ENCODE measurements around the gene CDH23.
A peak's percentile ranks its signal among the peaks of the same experiment; 100 is the strongest.

CDH23 gene

DNA sequence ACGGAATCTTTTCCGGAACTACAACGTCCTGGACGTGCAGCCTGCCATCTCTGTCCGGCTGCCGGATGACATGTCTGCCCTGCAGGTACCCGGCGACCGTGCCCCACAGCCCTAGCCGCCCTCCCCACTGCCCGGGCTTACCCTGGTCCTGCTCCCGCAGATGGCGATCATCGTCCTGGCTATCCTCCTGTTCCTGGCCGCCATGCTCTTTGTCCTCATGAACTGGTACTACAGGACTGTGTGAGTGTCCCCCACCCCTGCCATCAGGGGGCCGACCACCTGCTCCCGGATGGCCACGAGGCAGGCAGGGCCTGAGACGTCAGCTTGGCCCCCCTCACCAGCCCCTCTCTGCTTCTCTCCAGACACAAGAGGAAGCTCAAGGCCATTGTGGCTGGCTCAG lies 414.6 kb downstream of the CDH23 start:
- DNase-seq: no peak

GRCh38 chr10:71812016-71812912 lies 415.5 kb downstream of the CDH23 start:
- DNase-seq: peak; percentile 67 to 78

- no peak for DNase-seq
These were observed 416.3 kb downstream of the CDH23 start for GRCh38 chr10:71812913-71813590.

DNA sequence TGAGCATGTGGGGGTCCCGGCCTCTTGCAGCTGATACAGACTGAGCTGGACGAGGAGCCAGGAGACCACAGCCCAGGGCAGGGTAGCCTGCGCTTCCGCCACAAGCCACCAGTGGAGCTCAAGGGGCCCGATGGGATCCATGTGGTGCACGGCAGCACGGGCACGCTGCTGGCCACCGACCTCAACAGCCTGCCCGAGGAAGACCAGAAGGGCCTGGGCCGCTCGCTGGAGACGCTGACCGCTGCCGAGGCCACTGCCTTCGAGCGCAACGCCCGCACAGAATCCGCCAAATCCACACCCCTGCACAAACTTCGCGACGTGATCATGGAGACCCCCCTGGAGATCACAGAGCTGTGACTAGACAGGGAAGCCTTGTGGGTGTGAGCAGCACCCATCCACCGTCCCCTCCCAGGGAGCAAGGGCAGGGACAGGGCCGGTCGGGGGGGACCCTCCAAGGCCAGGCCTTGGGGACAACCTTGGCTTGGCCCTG lies 418.2 kb downstream of the CDH23 start:
- no peak for DNase-seq

GRCh38 chr10:71815515-71816130 lies 418.9 kb downstream of the CDH23 start:
- DNase-seq: no peak

DNA sequence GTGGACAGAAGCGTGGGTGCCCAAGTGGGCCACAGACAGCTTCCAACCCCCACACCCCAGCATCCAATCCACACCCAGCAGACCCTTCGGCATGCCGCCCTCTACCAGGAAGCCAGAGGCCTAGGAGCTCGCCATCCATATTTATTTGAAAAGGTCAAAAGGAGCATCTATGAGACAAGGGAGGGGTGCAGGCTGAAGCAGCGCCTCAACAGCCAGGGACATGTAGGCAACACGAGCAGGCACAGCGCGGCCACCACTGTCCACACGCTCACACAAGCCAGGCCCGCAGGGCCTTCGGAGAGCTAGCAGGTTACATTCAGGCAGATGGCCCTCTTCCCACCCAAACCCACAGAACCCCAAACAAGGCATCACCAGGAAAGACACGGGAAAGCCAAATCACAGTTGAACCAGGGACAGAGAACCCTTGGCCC lies 419.7 kb downstream of the CDH23 start:
- DNase-seq: no peak

- DNase-seq: no peak
These were observed 420.4 kb downstream of the CDH23 start for GRCh38 chr10:71816936-71817618.

GRCh38 chr10:71817831-71818655 lies 421.3 kb downstream of the CDH23 start:
- DNase-seq: no peak

DNA sequence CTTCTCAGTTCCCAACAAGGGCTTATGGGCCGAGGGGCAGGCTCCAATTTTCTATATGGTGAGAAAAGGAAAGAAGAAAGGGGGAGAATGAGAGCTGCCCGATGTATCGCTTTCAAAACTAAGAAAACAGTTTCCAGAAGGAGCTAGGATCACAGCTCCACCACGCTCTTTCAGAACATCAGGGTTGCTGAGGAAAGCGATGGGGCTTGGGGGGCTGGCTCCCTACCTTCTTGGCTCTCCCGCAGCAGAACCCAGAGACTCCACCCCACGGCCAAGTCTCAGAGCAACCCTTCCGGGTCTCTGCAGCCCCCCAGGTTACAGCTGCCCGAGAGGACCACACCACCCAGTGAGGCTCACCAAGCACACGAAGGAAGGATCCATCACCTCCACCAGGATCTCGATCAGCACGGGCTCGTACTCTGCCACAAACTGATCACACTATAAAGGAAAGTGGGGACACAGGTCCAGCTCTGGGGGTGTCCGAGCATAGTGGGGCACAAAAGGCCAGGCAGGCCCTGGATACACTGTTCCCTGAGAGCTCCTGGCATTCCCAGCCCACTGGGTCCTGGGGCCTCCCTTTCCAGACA lies 422.0 kb downstream of the CDH23 start:
- DNase-seq: no peak

DNA sequence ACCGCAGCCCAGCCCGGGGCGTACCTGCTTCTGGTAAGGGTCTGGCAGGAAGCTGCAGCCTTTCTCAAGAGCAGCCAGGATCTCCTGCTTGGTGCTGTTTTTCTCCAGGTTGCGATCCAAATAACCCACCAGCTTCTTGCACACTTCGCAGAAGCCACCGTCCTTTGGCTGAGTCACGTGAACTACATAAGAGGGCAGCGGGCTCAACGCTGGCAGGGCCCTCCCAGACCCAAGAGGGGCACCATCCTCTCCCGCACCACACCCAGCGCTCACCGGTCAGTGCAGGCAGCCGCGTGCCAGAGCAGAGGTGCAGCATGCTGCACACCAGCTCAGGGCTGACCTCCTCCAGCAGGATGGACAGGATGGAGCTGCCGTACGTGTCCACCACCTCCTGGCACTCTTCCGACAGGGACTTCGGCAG lies 422.7 kb downstream of the CDH23 start:
- no peak for DNase-seq

GRCh38 chr10:71819985-71820384 lies 423.3 kb downstream of the CDH23 start:
- DNase-seq: no peak

DNA sequence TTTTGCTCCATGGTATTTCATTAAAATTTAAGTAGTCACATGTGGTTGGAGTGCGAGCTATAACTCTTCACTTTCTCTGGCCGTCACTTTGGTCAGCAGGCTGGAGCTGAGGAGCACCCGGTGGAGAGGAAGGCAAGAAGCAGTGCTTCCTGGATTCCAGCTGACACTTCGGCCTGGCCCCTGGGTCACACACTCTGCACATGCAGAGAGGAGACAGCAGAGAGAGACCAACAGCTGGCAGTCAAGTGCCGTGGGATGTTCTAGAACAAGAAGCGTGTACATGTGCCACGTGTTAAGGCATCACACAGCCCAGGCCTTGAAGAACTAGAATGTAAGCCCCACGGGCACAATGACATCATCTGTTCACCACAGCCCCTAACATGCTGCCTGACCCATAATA lies 424.2 kb downstream of the CDH23 start:
- no peak for DNase-seq

GRCh38 chr10:71821909-71822763 lies 425.4 kb downstream of the CDH23 start:
- no peak for DNase-seq

DNA sequence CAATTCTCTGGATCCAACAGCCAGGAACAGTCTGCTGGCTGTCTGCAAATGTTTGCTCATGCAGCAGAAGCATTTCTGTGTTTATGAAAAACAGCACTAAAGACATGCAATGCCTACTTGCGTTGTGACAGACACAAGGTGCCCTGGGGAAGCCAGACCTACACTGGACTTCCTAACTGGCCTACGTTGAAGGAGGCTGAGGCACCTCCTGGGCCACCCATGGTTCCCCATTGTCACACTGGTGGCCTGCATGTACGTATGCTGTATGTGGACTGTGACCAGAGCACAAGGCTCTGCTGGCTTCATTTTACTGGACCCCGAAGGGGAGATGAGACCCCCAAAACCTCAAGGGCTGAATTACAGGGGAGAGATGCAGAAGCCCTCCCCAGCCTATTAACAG lies 426.6 kb downstream of the CDH23 start:
- no peak for DNase-seq

DNA sequence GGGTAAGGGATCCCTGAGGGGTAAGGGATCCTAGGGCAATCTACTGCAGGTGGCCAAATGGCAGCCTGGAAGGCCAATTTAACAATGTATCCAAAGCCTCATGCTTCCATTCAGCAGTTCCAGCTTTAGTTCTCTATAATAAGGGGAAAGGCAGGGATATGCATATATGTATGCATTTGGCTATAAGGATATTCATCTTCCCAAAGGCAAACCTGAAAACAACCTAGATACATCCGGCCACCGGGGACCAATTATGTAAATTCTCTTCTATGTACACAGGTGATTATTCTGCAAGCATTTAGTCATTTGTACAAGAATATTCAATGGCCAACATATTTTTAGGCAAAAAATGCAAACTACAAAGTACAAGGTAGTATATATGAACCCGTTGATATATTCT lies 427.6 kb downstream of the CDH23 start:
- no peak for DNase-seq

- DNase-seq: no peak
These were observed 428.5 kb downstream of the CDH23 start for GRCh38 chr10:71825217-71825616.

- DNase-seq: no peak
These were observed 431.1 kb downstream of the CDH23 start for GRCh38 chr10:71827852-71828251.

- no peak for DNase-seq
These were observed 432.0 kb downstream of the CDH23 start for GRCh38 chr10:71828702-71829101.

GRCh38 chr10:71829171-71829570 lies 432.5 kb downstream of the CDH23 start:
- peak; percentile 77 to 83 for DNase-seq

GRCh38 chr10:71829896-71830295 lies 433.2 kb downstream of the CDH23 start:
- no peak for DNase-seq

DNA sequence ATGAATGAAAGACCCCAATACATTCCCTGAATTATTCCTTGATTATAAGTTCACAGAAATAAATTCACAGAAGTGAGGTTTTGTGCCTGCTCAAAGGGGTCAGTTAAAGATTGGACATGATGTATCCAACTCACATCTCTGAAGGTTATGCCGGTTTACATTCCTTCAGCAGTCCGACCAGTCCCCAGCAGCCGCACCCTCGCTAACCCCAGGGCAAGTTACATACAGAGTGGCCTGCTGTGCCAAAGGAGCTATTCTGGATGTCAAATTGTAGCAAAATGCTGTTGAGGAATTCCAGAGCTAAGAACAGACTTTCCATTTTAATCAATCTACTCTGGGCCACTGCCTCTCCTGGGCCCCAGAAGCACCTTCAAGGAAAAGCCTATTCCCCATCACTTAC lies 434.0 kb downstream of the CDH23 start:
- no peak for DNase-seq
